ENCODE measurements around the gene PLCL1.

PLCL1 gene

DNA sequence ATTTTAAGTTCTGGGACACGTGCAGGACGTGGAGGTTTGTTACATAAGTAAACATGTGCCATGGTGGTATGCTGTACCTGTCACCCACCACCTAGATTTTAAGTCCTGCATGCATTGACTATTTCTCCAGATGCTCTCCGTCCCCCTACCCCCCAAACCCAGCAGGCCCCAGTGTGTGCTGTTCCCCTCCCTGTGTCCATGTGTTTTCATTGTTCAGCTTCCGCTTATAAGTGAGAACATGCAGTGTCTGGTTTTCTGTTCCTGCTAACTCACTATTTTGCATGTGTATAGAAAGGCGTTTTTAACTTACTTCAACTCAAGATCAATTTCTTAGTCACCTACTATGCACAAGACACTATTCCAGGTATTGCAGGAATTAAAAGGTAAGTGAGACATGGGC is 128.0 kb downstream of the PLCL1 start:
- no peak for DNase-seq (ENCODE audit: low read depth)
- TF ChIP-seq, protein P1, sequence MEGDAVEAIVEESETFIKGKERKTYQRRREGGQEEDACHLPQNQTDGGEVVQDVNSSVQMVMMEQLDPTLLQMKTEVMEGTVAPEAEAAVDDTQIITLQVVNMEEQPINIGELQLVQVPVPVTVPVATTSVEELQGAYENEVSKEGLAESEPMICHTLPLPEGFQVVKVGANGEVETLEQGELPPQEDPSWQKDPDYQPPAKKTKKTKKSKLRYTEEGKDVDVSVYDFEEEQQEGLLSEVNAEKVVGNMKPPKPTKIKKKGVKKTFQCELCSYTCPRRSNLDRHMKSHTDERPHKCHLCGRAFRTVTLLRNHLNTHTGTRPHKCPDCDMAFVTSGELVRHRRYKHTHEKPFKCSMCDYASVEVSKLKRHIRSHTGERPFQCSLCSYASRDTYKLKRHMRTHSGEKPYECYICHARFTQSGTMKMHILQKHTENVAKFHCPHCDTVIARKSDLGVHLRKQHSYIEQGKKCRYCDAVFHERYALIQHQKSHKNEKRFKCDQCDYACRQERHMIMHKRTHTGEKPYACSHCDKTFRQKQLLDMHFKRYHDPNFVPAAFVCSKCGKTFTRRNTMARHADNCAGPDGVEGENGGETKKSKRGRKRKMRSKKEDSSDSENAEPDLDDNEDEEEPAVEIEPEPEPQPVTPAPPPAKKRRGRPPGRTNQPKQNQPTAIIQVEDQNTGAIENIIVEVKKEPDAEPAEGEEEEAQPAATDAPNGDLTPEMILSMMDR (IDR thresholded peaks at IDR 0.05; ENCODE audit: low read depth, low read length), result no peak
- TF ChIP-seq POLR2A (IDR thresholded peaks at IDR 0.05; ENCODE audit: extremely low read depth, insufficient read length) (no peak), MYC (IDR thresholded peaks at IDR 0.05; ENCODE audit: low read depth, low read length) (no peak)
- TF ChIP-seq, protein P2, sequence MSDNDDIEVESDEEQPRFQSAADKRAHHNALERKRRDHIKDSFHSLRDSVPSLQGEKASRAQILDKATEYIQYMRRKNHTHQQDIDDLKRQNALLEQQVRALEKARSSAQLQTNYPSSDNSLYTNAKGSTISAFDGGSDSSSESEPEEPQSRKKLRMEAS (IDR thresholded peaks at IDR 0.05; ENCODE audit: low read depth, low read length), result no peak
- no peak overlapping the region for H3K4me3 ChIP-seq (ENCODE audit: low read depth, low read length)

DNA sequence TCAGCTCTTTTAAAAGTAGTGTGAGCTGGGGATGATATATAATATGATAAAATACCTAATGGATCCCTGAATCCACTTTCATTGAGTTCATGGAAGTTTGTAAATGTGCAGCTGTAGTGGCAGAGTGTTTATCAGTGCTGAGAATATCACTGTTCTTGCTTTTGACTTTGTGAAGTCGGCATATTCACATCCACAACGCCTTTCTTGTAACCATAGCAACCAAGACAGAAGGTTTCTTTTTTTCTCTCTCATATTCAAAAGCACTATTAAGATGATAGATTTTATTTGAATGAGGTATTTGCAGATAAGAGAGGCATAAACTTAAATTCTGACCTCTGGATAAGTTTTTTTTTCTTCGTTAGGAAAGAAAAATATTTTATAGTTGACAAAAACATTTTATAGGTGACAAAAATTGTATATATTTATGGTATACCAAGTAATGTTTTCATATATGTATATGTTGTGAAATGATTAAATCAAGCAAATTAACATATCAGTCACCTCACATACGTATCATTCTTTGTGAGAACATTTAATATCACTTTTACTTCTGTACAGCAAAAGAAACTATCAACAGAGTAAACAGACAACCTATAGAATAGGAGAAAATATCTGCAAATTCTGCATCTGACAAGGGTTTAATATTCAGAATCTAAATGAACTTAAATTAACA is 130.0 kb downstream of the PLCL1 start:
- DNase-seq (ENCODE audit: low read depth), result no peak
- no peak overlapping the region for H3K4me3 ChIP-seq (ENCODE audit: low read depth, low read length)
- TF ChIP-seq POLR2A (IDR thresholded peaks at IDR 0.05; ENCODE audit: extremely low read depth, insufficient read length) (no peak), MYC (IDR thresholded peaks at IDR 0.05; ENCODE audit: low read depth, low read length) (no peak)
- TF ChIP-seq, protein P1 (IDR thresholded peaks at IDR 0.05; ENCODE audit: low read depth, low read length), result no peak
- TF ChIP-seq, protein P2 (IDR thresholded peaks at IDR 0.05; ENCODE audit: low read depth, low read length), result no peak

DNA sequence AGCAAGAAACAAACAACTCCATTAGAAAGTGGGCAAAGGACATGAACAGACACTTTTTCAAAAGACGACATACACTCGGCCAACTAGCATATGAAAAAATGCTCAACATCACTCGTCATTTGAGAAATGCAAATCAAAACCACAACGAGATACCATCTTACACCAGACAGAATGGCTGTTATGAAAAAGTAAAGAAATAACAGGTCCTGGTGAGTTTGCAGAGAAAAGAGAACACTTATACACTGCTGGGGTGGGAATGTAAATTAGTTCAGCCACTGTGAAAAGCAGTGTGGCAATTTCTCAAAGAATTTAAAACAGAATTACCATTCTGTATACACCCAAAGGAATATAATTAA is 130.5 kb downstream of the PLCL1 start:
- no peak overlapping the region for H3K4me3 ChIP-seq (ENCODE audit: low read depth, low read length)
- TF ChIP-seq POLR2A (IDR thresholded peaks at IDR 0.05; ENCODE audit: extremely low read depth, insufficient read length) (no peak), MYC (IDR thresholded peaks at IDR 0.05; ENCODE audit: low read depth, low read length) (no peak)
- TF ChIP-seq, protein P2 (IDR thresholded peaks at IDR 0.05; ENCODE audit: low read depth, low read length), result no peak
- TF ChIP-seq, protein P1 (IDR thresholded peaks at IDR 0.05; ENCODE audit: low read depth, low read length), result no peak
- no peak for DNase-seq (ENCODE audit: low read depth)

DNA sequence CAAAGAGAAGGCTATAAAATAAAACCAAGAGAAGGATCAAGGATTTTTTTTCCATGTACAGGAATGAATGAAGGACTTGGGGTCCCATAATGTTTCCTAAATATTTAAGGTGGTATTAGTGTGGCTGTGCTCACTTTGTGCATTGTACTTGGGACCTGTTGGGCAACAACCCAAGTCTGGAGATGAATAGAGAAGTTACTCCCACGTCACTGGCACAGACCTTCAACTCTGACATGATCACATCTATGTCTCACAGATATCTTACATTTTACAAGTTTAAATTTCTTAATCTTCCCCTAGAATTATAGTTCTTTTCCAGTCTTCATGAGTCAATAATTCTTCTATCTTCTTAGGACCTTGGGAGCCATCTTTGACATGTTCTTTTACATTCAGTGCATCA is 133.4 kb downstream of the PLCL1 start:
- no peak overlapping the region for H3K4me3 ChIP-seq (ENCODE audit: low read depth, low read length)
- DNase-seq (ENCODE audit: low read depth), result peak; percentile 22
- TF ChIP-seq, protein P1 (IDR thresholded peaks at IDR 0.05; ENCODE audit: low read depth, low read length), result no peak
- TF ChIP-seq MYC (IDR thresholded peaks at IDR 0.05; ENCODE audit: low read depth, low read length) (no peak), POLR2A (IDR thresholded peaks at IDR 0.05; ENCODE audit: extremely low read depth, insufficient read length) (no peak)
- TF ChIP-seq, protein P2 (IDR thresholded peaks at IDR 0.05; ENCODE audit: low read depth, low read length), result no peak

DNA sequence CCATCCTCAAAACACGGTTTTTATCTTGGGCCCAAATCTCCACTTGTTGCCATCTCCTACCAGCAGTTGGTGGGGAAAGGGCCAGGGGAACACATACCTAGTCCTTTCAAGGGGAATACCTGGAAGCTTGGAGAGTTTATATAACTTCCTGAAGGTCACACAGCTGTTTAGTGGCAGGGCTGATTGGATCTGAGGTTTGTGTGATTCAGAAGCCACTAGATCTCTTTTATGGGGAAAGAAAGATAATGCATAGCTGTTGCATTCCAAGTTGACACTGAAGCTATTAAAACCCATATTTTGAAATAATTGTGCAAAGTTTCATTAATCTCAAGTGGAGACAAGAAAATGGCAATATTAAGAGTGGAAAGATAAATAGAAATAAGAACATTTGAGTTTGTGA is 134.2 kb downstream of the PLCL1 start:
- TF ChIP-seq, protein P1 (IDR thresholded peaks at IDR 0.05; ENCODE audit: low read depth, low read length), result no peak
- TF ChIP-seq, protein P2 (IDR thresholded peaks at IDR 0.05; ENCODE audit: low read depth, low read length), result no peak
- TF ChIP-seq POLR2A (IDR thresholded peaks at IDR 0.05; ENCODE audit: extremely low read depth, insufficient read length), result no peak
- no peak for TF ChIP-seq MYC (IDR thresholded peaks at IDR 0.05; ENCODE audit: low read depth, low read length)
- no peak for DNase-seq (ENCODE audit: low read depth)
- no peak overlapping the region for H3K4me3 ChIP-seq (ENCODE audit: low read depth, low read length)
